RPMI8226 (cell line): ENCODE data around the gene CRYGB.
"Not testable (repeated sequence)": the region's sequence is repeated elsewhere in the genome, so short reads cannot be mapped to it uniquely, and the experiment has no call there.

ENCODE experiments used
- DNase-seq: peaks from one replicate; pipeline ENCODE4 v3.0.0-alpha.2; 2015

The CRYGB gene

GRCh38 chr2:208112273-208112745 lies 33.6 kb downstream of the CRYGB start:
- not testable (repeated sequence) for DNase-seq

- DNase-seq: peak; percentile 41
Measured at GRCh38 chr2:208103616-208104015, 42.3 kb downstream of the CRYGB start.

- DNase-seq: peak; percentile 15
Measured at GRCh38 chr2:208101716-208102631, 44.0 kb downstream of the CRYGB start.

- DNase-seq: no peak
Measured at GRCh38 chr2:208099682-208100470, 46.1 kb downstream of the CRYGB start.

GRCh38 chr2:208098701-208099100 lies 47.3 kb downstream of the CRYGB start:
- not testable (repeated sequence) for DNase-seq

- no peak for DNase-seq
Measured at GRCh38 chr2:208098267-208098666, 47.7 kb downstream of the CRYGB start.

GRCh38 chr2:208097801-208098200 lies 48.2 kb downstream of the CRYGB start:
- DNase-seq: no peak

GRCh38 chr2:208097313-208097712 lies 48.6 kb downstream of the CRYGB start:
- no peak for DNase-seq

- no peak for DNase-seq
Measured at GRCh38 chr2:208096080-208096479, 49.9 kb downstream of the CRYGB start.

GRCh38 chr2:208093128-208093527 lies 52.8 kb downstream of the CRYGB start:
- DNase-seq: no peak
